Bronchial smooth muscle cell (primary cell): Measurements from ENCODE around the gene ZBTB18. TPM values are rescaled to one million over a fixed set of nuclear protein-coding genes. Genes with fewer than 3 reads are reported as not detected.

Source experiments
- total RNA-seq: library from RNA; depleted of rRNA; stranded (reverse); fragments of >200 nt; gene quantifications from 2 replicates; pipeline ENCODE4 v1.2.1, GENCODE V29; 2014

Gene ZBTB18
- total RNA-seq: 3.0 and 4.6 TPM in 2 replicates

GRCh38 chr1:244050835-244051444 lies at the start of gene ZBTB18:
TSS of gene ZBTB18 (plus strand) at chr1:244051283. CDS start at chr1:244051432, 149 bp downstream.

Other genes starting within 250 kb of the ZBTB18 start
- 23.3 and 24.0 TPM in 2 replicates for gene AKT3, start 201.0 kb upstream of the ZBTB18 start, total RNA-seq